H54 (cell line): ENCODE results near the gene MAN1A2.

Source experiments
- DNase-seq: peaks from one replicate; pipeline ENCODE4 v3.0.0; 2011; ENCODE audit warnings: low spot score, mixed read lengths; ENCODE audit not compliant: insufficient read length
- FAIRE-seq: peaks from 3 replicates; lab custom pipeline; 2011; peaks lifted over from hg19 to GRCh38; lab: Jason Lieb, UNC
- POLR2A ChIP-seq: IDR thresholded peaks from 2 replicates; pipeline ENCODE4 v1.6.1; 2011; ENCODE audit warnings: low read depth, mild to moderate bottlenecking, low read length

Gene MAN1A2

GRCh38 chr1:117368116-117369108, 1.2 kb downstream of the MAN1A2 start:
- no peak for TF ChIP-seq POLR2A
- DNase-seq (no peak), FAIRE-seq (peak; percentile 41)

DNA sequence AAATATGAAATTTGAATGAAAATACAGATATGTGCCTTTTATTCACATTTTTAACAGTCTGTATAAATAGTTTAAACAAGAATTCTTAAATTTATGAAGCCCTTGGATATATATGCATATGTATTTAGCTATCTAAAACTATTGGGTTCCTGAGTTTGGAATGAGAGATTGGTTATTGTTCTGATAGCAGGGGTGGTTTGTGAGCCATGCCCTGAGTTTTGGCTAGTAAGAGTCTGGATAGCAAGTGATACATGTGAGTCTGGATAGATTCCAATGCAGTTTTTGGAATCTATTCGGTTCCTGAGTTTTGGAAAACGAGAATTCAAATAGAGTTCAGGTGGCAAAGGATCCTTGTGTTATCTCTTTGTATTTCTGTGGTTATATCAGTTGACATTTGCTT, 2.8 kb downstream of the MAN1A2 start:
- FAIRE-seq (no peak), DNase-seq (no peak)
- TF ChIP-seq POLR2A, result no peak

DNA sequence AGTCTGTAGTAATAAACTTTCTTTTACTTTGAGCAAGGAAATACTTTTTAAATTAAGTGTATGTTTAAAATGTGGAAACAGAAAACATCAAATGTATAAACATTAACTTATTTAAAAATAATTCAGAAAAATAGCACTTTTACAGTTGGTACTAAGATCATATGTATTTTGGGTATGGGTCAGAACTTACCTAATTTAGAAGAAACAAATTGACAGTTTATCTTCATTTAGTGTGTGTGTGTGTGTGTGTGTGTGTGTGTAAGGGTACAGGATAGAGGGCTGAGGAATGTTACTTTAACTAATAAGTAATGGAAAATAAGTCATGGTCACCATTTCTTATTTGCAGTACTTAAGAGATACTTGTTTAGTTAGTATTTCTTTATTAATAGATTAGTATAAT, 3.3 kb downstream of the MAN1A2 start:
- TF ChIP-seq POLR2A, result no peak
- no peak for FAIRE-seq
- DNase-seq, result no peak

- FAIRE-seq (no peak), DNase-seq (no peak)
- TF ChIP-seq POLR2A, result no peak
Measured at GRCh38 chr1:117371441-117372151, 4.3 kb downstream of the MAN1A2 start.

- peak; percentile 62 for FAIRE-seq
- DNase-seq, result no peak
- TF ChIP-seq POLR2A, result no peak
Measured at GRCh38 chr1:117372863-117373412, 5.7 kb downstream of the MAN1A2 start.

- no peak for FAIRE-seq
- TF ChIP-seq POLR2A, result no peak
Measured at GRCh38 chr1:117373932-117374331, 6.7 kb downstream of the MAN1A2 start.

DNA sequence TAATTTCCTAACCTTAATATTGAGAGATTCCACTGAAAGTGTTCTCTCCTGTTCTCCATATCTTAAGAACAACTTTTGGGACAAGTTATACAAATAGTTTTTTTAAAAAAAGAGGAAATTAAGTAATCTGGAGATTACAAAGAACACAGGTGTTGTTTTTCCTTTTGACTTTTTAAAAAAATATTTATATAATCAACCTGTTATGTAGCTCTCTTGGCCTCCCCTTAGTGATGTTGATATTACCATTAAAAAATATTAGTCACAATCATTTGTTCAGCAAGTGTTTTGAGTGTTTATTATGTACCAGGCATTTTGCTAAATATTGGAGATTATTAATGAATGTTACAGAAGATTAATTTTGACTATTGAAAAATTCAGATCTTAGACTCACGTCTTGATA, 8.1 kb downstream of the MAN1A2 start:
- TF ChIP-seq POLR2A, result no peak

More at GRCh38 chr1:117373932-117374331, 6.7 kb downstream of the MAN1A2 start:
- no peak for DNase-seq

DNA sequence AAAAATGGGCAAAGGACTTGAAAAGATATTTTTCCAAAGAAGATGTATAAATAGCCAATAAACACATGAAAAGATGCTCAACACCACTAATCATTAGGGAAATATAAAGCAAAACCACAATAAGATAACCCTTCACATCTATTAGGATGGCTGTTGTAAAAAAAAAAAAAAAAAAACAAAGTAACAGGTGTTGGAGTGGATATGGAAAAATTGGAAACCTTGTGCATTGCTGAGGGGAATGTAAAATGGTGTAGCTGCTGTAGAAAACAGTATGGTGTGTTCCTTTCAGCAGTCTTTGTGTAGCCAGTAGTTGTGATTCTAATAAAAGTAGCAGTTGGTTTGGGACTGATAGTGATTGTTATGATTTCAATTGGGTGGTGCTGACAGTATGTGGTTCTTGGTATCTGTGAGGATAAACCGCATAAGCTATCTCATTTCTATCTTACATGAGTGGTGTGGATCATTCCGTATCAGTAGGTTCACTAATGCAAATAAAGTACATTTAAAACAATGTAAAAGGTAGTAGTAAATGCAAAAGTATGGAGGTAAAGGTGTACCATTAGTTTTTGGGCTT, 19.9 kb downstream of the MAN1A2 start:
- no peak for TF ChIP-seq POLR2A
- no peak for DNase-seq
- no peak for FAIRE-seq

More for the DNA sequence above, 8.1 kb downstream of the MAN1A2 start:
- FAIRE-seq, result no peak
- no peak for DNase-seq

- FAIRE-seq, result no peak
- DNase-seq, result no peak
- TF ChIP-seq POLR2A, result no peak
Measured at GRCh38 chr1:117388328-117388727, 21.1 kb downstream of the MAN1A2 start.

GRCh38 chr1:117389284-117389683, 22.0 kb downstream of the MAN1A2 start:
- TF ChIP-seq POLR2A, result no peak
- no peak for DNase-seq
- no peak for FAIRE-seq

- FAIRE-seq, result no peak
- no peak for TF ChIP-seq POLR2A
- DNase-seq, result no peak
Measured at GRCh38 chr1:117389779-117390178, 22.5 kb downstream of the MAN1A2 start.

DNA sequence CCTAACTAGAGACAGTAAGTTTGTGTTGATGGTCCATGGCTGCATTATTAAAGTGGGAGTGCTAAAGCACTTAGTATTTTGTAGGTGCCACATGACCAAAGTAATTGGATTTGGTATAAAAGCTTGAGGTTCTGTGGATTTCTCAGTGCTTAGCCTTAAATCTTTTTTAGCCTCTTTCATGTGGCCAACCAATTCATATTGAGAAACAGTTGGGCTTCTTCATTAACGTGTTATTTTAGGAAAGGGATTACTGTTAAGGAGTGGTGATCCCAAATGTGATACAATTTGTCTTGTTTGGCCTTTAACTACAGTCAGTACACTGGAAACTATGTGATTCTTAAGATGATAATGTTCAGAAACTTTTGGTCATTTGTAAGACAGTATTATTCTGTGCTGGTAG, 25.5 kb downstream of the MAN1A2 start:
- TF ChIP-seq POLR2A, result no peak
- DNase-seq (no peak), FAIRE-seq (no peak)

- FAIRE-seq (peak; percentile 38), DNase-seq (no peak)
- TF ChIP-seq POLR2A, result no peak
Measured at GRCh38 chr1:117396074-117396473, 28.8 kb downstream of the MAN1A2 start.
